ENCODE results near the gene ANKRD29.

- TF ChIP-seq CTCF (conservative IDR thresholded peaks at IDR 0.05) (no peak), EZH2 (IDR thresholded peaks at IDR 0.05; ENCODE audit: low read depth) (no peak)
These were observed 99.2 kb downstream of the ANKRD29 start for GRCh38 chr18:23563377-23564043.
